ENCODE measurements around the gene UVRAG. TPM values are rescaled to one million over a fixed set of nuclear protein-coding genes. Genes with fewer than 3 reads are reported as not detected.
A peak's percentile ranks its signal among the peaks of the same experiment; 100 is the strongest.
"Not testable (repeated sequence)": the region's sequence is repeated elsewhere in the genome, so short reads cannot be mapped to it uniquely, and the experiment has no call there.

The UVRAG gene
- total RNA-seq, 2 donors from 2014 or later, result 18.6 to 20.7 TPM

- Mint-ChIP-seq H3K27ac (no peak overlapping the region), H3K9me3 (peaks cover 0 to 12% of the 10 kb centered on the region in 2 donors), H3K27me3 (ENCODE audit: low read depth) (no peaks in the 10 kb centered on the region), H3K4me3 (no peak overlapping the region), H3K36me3 (ENCODE audit: insufficient read depth in 2 of 2) (peaks cover 5% of the 10 kb centered on the region in 2 donors), H3K4me1 (ENCODE audit: low read depth) (peaks cover 11% of the 10 kb centered on the region)
- DNase-seq (no peak), ATAC-seq (replicated peaks in 1 of 2) (no peak)
Measured at GRCh38 chr11:75968021-75968625, 153.1 kb downstream of the UVRAG start.

GRCh38 chr11:75969626-75970308, 154.8 kb downstream of the UVRAG start:
- Mint-ChIP-seq H3K36me3 (ENCODE audit: insufficient read depth in 2 of 2) (peaks cover 10 to 12% of the 10 kb centered on the region in 2 donors), H3K27me3 (ENCODE audit: low read depth) (no peaks in the 10 kb centered on the region), H3K4me3 (no peak overlapping the region), H3K4me1 (ENCODE audit: low read depth) (peaks cover 11% of the 10 kb centered on the region), H3K9me3 (peaks cover 4 to 15% of the 10 kb centered on the region in 2 donors), H3K27ac (no peak overlapping the region)
- no peak for ATAC-seq (replicated peaks in 1 of 2)
- no peak for DNase-seq

- H3K4me3 Mint-ChIP-seq; DNase-seq; H3K27me3 Mint-ChIP-seq (ENCODE audit: low read depth); H3K27ac Mint-ChIP-seq; H3K4me1 Mint-ChIP-seq (ENCODE audit: low read depth); ATAC-seq (replicated peaks in 1 of 2): not testable (repeated sequence)
- peaks cover 6 to 16% of the 10 kb centered on the region in 2 donors for H3K9me3 Mint-ChIP-seq
- peaks cover 12 to 13% of the 10 kb centered on the region in 2 donors for H3K36me3 Mint-ChIP-seq (ENCODE audit: insufficient read depth in 2 of 2)
Measured at GRCh38 chr11:75973710-75974109, 158.7 kb downstream of the UVRAG start.

DNA sequence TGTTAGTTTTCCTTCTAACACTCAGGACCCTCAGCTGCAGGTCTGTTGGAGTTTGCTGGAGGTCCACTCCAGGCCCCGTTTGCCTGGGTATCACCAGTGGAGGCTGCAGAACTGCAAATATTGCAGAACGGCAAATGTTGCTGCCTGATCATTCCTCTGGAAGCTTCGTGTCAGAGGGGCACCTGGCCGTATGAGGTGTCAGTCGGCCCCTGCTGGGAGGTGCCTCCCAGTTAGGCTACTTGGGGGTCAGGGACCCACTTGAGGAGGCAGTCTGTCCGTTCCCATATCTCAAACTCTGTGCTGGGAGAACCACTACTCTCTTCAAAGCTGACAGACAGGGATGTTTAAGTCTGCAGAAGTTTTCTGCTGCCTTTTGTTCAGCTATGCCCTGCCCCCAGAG, 164.1 kb downstream of the UVRAG start:
- not testable (repeated sequence) for DNase-seq; H3K4me1 Mint-ChIP-seq (ENCODE audit: low read depth); H3K4me3 Mint-ChIP-seq; H3K36me3 Mint-ChIP-seq (ENCODE audit: insufficient read depth in 2 of 2); ATAC-seq (replicated peaks in 1 of 2); H3K9me3 Mint-ChIP-seq; H3K27me3 Mint-ChIP-seq (ENCODE audit: low read depth); H3K27ac Mint-ChIP-seq

DNA sequence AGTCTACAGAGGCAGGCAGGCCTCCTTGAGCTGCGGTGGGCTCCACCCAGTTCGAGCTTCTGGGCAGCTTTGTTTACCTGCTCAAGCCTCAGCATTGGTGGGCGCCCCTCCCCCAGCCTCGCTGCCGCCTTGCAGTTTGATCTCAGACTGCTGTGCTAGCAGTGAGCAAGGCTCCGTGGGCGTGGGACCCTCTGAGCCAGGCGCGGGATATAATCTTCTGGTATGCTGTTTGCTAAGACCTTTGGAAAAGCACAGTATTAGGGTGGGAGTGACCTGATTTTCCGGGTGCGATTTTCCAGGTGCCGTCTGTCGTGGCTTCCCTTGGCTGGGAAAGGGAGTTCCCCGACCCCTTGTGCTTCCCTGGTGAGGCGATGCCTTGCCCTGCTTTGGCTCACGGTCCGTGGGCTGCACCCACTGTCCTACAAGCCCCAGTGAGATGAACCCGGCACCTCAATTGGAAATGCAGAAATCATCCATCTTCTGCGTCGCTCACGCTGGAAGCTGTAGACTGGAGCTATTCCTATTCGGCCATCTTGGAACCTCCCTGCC, 164.5 kb downstream of the UVRAG start:
- DNase-seq, result peak in 1 of 2 donors; percentile 1
- H3K4me3 Mint-ChIP-seq, result peak overlapping the region in 1 of 2 donors; percentile 5
- not testable (repeated sequence) for H3K36me3 Mint-ChIP-seq (ENCODE audit: insufficient read depth in 2 of 2); H3K4me1 Mint-ChIP-seq (ENCODE audit: low read depth); ATAC-seq (replicated peaks in 1 of 2); H3K27me3 Mint-ChIP-seq (ENCODE audit: low read depth); H3K27ac Mint-ChIP-seq; H3K9me3 Mint-ChIP-seq

- peaks cover 2 to 5% of the 10 kb centered on the region in 2 donors for H3K36me3 Mint-ChIP-seq (ENCODE audit: insufficient read depth in 2 of 2)
- H3K27me3 Mint-ChIP-seq (ENCODE audit: low read depth), result no peaks in the 10 kb centered on the region
- H3K27ac Mint-ChIP-seq, result no peak overlapping the region
- H3K4me1 Mint-ChIP-seq (ENCODE audit: low read depth), result no peaks in the 10 kb centered on the region
- H3K9me3 Mint-ChIP-seq, result peaks cover 0 to 2% of the 10 kb centered on the region in 2 donors
- peak overlapping the region in 1 of 2 donors; percentile 5 for H3K4me3 Mint-ChIP-seq
- ATAC-seq (replicated peaks in 1 of 2), result no peak
- DNase-seq, result no peak
Measured at GRCh38 chr11:75980031-75980430, 165.0 kb downstream of the UVRAG start.

GRCh38 chr11:75981546-75981945, 166.5 kb downstream of the UVRAG start:
- DNase-seq (no peak), ATAC-seq (replicated peaks in 1 of 2) (no peak)
- Mint-ChIP-seq H3K4me1 (ENCODE audit: low read depth) (no peaks in the 10 kb centered on the region), H3K27me3 (ENCODE audit: low read depth) (no peaks in the 10 kb centered on the region), H3K9me3 (no peaks in the 10 kb centered on the region), H3K36me3 (ENCODE audit: insufficient read depth in 2 of 2) (peaks cover 2 to 5% of the 10 kb centered on the region in 2 donors), H3K27ac (peak overlapping the region; percentile 11), H3K4me3 (no peak overlapping the region)

GRCh38 chr11:75982309-75982708, 167.3 kb downstream of the UVRAG start:
- Mint-ChIP-seq H3K36me3 (ENCODE audit: insufficient read depth in 2 of 2) (peaks cover 2 to 5% of the 10 kb centered on the region in 2 donors), H3K27me3 (ENCODE audit: low read depth) (no peaks in the 10 kb centered on the region), H3K4me1 (ENCODE audit: low read depth) (no peaks in the 10 kb centered on the region), H3K27ac (no peak overlapping the region), H3K4me3 (no peak overlapping the region), H3K9me3 (no peaks in the 10 kb centered on the region)
- ATAC-seq (replicated peaks in 1 of 2), result no peak
- DNase-seq, result no peak

DNA sequence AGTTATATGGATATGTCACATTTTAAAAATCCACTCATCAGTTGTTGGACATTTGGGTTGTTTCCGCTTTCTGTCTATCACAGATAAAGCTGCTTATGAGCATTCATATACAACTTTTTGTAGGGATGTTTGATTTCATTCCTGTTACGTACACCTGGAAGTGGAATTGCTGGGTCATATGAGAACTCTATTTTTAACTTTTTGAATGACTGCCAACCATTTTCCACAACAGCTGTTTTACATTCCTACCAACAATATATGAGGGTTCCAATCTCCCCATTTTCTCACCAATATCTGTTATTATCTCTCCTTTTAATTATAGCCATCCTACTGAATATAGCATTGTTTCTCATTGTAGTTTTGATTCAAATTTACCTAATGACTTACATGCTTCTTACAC, 172.0 kb downstream of the UVRAG start:
- H3K9me3 Mint-ChIP-seq, result no peaks in the 10 kb centered on the region
- peaks cover 16% of the 10 kb centered on the region for H3K4me1 Mint-ChIP-seq (ENCODE audit: low read depth)
- ATAC-seq (replicated peaks in 1 of 2) (no peak), DNase-seq (no peak)
- H3K27me3 Mint-ChIP-seq (ENCODE audit: low read depth), result no peaks in the 10 kb centered on the region
- peaks cover 0 to 5% of the 10 kb centered on the region in 2 donors for H3K36me3 Mint-ChIP-seq (ENCODE audit: insufficient read depth in 2 of 2)
- no peak overlapping the region for H3K27ac Mint-ChIP-seq
- no peak overlapping the region for H3K4me3 Mint-ChIP-seq

DNA sequence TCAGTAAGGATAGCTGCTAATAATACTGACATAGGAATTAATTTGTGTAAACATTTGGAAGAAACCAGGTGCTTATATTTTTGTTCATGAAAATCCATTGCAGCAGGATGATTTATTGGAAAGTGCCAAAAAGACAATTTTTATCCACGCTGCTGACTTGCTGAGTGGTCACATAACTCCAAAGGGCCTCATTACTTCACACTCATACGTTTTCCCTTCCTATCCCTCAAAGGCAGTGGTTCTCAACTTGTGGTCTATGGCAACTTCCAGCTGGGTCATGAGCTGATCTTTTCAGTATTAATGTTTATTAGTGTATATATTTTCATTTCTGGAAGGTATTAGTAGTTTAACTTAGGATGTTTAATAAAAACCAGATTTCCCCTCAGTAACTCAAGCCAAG, 178.1 kb downstream of the UVRAG start:
- H3K4me1 Mint-ChIP-seq (ENCODE audit: low read depth), result peaks cover 16% of the 10 kb centered on the region
- ATAC-seq (replicated peaks in 1 of 2) (no peak), DNase-seq (no peak)
- H3K4me3 Mint-ChIP-seq, result no peak overlapping the region
- no peak overlapping the region for H3K27ac Mint-ChIP-seq
- peaks cover under 1 to 2% of the 10 kb centered on the region in 2 donors for H3K36me3 Mint-ChIP-seq (ENCODE audit: insufficient read depth in 2 of 2)
- no peaks in the 10 kb centered on the region for H3K27me3 Mint-ChIP-seq (ENCODE audit: low read depth)
- peaks cover 0 to under 1% of the 10 kb centered on the region in 2 donors for H3K9me3 Mint-ChIP-seq

- H3K9me3 Mint-ChIP-seq, result peaks cover 0 to 1% of the 10 kb centered on the region in 2 donors
Measured at GRCh38 chr11:75994616-75995015, 179.6 kb downstream of the UVRAG start.

GRCh38 chr11:75996523-75997442, 181.8 kb downstream of the UVRAG start:
- ATAC-seq (replicated peaks in 1 of 2), result no peak
- H3K9me3 Mint-ChIP-seq, result peaks cover 5 to 6% of the 10 kb centered on the region in 2 donors
- H3K4me1 Mint-ChIP-seq (ENCODE audit: low read depth), result no peaks in the 10 kb centered on the region

More at GRCh38 chr11:75994616-75995015, 179.6 kb downstream of the UVRAG start:
- no peak for ATAC-seq (replicated peaks in 1 of 2)
- DNase-seq, result no peak
- Mint-ChIP-seq H3K27me3 (ENCODE audit: low read depth) (no peaks in the 10 kb centered on the region), H3K4me1 (ENCODE audit: low read depth) (peaks cover 8% of the 10 kb centered on the region), H3K36me3 (ENCODE audit: insufficient read depth in 2 of 2) (peaks cover 3 to 9% of the 10 kb centered on the region in 2 donors), H3K4me3 (no peak overlapping the region), H3K27ac (no peak overlapping the region)

DNA sequence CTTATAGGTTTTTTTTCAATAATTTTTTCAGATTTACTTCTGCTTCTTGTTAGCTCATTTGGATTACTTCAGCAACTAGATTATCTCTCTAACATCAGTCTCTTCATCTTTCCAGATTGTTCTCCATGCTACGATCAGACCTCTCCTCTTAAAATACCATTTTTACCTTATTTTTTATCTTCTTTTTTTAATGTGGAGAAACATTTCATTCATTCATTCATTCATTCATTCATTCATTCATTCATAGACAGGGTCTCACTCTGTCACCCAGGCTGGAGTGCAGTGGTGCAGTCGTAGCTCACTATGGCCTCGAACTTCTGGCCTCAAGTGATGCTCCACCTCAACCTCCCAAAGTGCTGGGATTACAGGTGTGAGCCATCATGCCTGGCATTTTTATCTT, 189.4 kb downstream of the UVRAG start:
- Mint-ChIP-seq H3K4me1 (ENCODE audit: low read depth) (no peaks in the 10 kb centered on the region), H3K4me3 (no peak overlapping the region), H3K27ac (no peak overlapping the region), H3K27me3 (ENCODE audit: low read depth) (no peaks in the 10 kb centered on the region), H3K9me3 (peaks cover 4 to 5% of the 10 kb centered on the region in 2 donors), H3K36me3 (ENCODE audit: insufficient read depth in 2 of 2) (peaks cover 11 to 32% of the 10 kb centered on the region in 2 donors)
- no peak for ATAC-seq (replicated peaks in 1 of 2)
- no peak for DNase-seq

More at GRCh38 chr11:75996523-75997442, 181.8 kb downstream of the UVRAG start:
- Mint-ChIP-seq H3K27ac (no peak overlapping the region), H3K27me3 (ENCODE audit: low read depth) (no peaks in the 10 kb centered on the region), H3K4me3 (no peak overlapping the region), H3K36me3 (ENCODE audit: insufficient read depth in 2 of 2) (peaks cover 5 to 28% of the 10 kb centered on the region in 2 donors)
- DNase-seq, result no peak
